ENCODE data around the gene UGT1A1. TPM values are rescaled to one million over a fixed set of nuclear protein-coding genes. Genes with fewer than 3 reads are reported as not detected.

The UGT1A1 gene
- total and polyA plus RNA-seq, 2 donors (not counting 1 experiment from before 2014, with no cell fraction given): not detected

DNA sequence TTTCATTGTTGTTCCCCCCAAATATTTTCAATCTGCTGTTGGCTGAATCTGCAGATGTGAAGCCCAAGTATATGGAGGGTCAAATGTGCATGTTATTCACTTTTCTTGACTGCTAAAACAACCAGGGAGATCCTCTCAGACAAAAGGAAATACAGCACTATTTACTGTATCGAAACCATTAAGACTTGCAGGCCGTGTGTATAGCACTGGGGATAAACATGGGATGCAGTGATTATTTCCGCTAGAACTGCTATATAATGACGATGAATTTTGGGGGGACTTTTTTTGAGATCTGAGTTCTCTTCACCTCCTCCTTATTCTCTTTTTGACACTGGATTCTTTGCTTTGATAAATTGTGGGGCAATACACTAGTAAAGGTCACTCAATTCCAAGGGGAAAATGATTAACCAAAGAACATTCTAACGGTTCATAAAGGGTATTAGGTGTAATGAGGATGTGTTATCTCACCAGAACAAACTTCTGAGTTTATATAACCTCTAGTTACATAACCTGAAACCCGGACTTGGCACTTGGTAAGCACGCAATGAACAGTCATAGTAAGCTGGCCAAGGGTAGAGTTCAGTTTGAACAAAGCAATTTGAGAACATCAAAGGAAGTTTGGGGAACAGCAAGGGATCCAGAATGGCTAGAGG is 3.5 kb upstream of the UGT1A1 start:
- Histone ChIP-seq H3K4me3 (ENCODE audit: control extremely low read depth in 1 of 5, extremely low read depth in 1 of 5, insufficient read depth in 1 of 5, low read depth in 2 of 5, low read length in 4 of 5) (no peak overlapping the region), H3K9me3 (ENCODE audit: control extremely low read depth in 1 of 3, control insufficient read depth in 2 of 3, insufficient read depth in 1 of 3, low read length in 2 of 3) (peaks cover 0 to 7% (median 0%) of the 10 kb centered on the region in 3 donors), H2AFZ (ENCODE audit: insufficient read depth, low read depth, low read length, poor library complexity, severe bottlenecking) (no peak overlapping the region), H3K4me2 (replicated peaks; ENCODE audit: low read depth, low read length, poor library complexity, severe bottlenecking) (no peak overlapping the region), H4K20me1 (ENCODE audit: control insufficient read depth, insufficient read depth, low read length, poor library complexity, severe bottlenecking) (no peaks in the 10 kb centered on the region), H3K27me3 (replicated peaks in 1 of 4; ENCODE audit: control extremely low read depth in 1 of 4, control insufficient read depth in 3 of 4, insufficient read depth in 4 of 4, low read length in 3 of 4) (no peaks in the 10 kb centered on the region), H3K36me3 (replicated peaks in 1 of 2; ENCODE audit: control extremely low read depth in 1 of 2, control insufficient read depth in 1 of 2, extremely low read depth in 1 of 2, insufficient read depth in 2 of 2, low read length in 1 of 2) (no peaks in the 10 kb centered on the region), H3K4me1 (ENCODE audit: control insufficient read depth in 2 of 2, insufficient read depth in 2 of 2, low read length in 2 of 2) (no peaks in the 10 kb centered on the region), H3K9ac (ENCODE audit: low read length) (no peak overlapping the region), H3K79me2 (ENCODE audit: control insufficient read depth, insufficient read depth, low read length) (no peaks in the 10 kb centered on the region), H3K27ac (ENCODE audit: low read length in 2 of 2) (no peak overlapping the region)
- Mint-ChIP-seq H3K27me3 (peaks cover 16% of the 10 kb centered on the region), H3K9me3 (ENCODE audit: insufficient read depth) (no peaks in the 10 kb centered on the region), H3K4me3 (no peak overlapping the region), H3K4me1 (no peaks in the 10 kb centered on the region), H3K27ac (no peak overlapping the region)
- CTCF ChIA-PET: no interaction called here
- intact Hi-C loops (cut with micrococcal nuclease): no loop called here
- 100% methylated on average over 1 of the region's 7 CpGs for WGBS (ENCODE audit: insufficient coverage)
- DNase-seq: no peak
- ATAC-seq (ENCODE audit: low read depth): no peak
- TF ChIP-seq EZH2 (IDR thresholded peaks at IDR 0.05; ENCODE audit: borderline replicate concordance, insufficient read depth, low read depth, low read length, poor library complexity, severe bottlenecking): no peak
- TF ChIP-seq, protein P1, sequence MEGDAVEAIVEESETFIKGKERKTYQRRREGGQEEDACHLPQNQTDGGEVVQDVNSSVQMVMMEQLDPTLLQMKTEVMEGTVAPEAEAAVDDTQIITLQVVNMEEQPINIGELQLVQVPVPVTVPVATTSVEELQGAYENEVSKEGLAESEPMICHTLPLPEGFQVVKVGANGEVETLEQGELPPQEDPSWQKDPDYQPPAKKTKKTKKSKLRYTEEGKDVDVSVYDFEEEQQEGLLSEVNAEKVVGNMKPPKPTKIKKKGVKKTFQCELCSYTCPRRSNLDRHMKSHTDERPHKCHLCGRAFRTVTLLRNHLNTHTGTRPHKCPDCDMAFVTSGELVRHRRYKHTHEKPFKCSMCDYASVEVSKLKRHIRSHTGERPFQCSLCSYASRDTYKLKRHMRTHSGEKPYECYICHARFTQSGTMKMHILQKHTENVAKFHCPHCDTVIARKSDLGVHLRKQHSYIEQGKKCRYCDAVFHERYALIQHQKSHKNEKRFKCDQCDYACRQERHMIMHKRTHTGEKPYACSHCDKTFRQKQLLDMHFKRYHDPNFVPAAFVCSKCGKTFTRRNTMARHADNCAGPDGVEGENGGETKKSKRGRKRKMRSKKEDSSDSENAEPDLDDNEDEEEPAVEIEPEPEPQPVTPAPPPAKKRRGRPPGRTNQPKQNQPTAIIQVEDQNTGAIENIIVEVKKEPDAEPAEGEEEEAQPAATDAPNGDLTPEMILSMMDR (IDR thresholded peaks at IDR 0.05): no peak
- POLR2A ChIA-PET: no interaction called here

DNA sequence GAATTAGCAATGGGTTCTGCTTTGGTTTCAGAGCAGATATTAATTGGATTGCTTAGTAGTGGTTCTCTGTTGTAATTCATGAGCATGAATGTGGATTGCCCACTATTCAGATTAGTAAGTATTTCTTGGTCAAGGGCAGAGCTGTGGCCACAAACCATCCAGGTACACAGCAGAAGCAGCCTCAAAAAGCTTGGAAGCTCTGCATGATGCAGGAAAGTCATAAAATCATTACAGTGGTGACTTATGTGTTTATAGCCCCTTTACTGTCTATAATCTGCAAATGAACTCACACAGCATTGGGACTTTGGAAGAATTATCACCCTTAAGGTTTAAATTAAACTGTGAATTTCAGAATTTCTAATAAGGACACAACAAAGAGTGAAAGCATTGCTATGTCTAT is 1.9 kb upstream of the UGT1A1 start:
- no peak overlapping the region for H3K4me3 Mint-ChIP-seq
- no peaks in the 10 kb centered on the region for H3K4me1 Mint-ChIP-seq
- H3K9ac ChIP-seq (ENCODE audit: low read length): no peak overlapping the region
- no peak overlapping the region for H3K27ac ChIP-seq (ENCODE audit: low read length in 2 of 2)
- H3K4me2 ChIP-seq (replicated peaks; ENCODE audit: low read depth, low read length, poor library complexity, severe bottlenecking): no peak overlapping the region
- no peaks in the 10 kb centered on the region for H3K79me2 ChIP-seq (ENCODE audit: control insufficient read depth, insufficient read depth, low read length)
- no peak overlapping the region for H3K27ac Mint-ChIP-seq
- intact Hi-C loops (cut with micrococcal nuclease): no loop called here
- peaks cover 0 to 7% (median 0%) of the 10 kb centered on the region in 3 donors for H3K9me3 ChIP-seq (ENCODE audit: control extremely low read depth in 1 of 3, control insufficient read depth in 2 of 3, insufficient read depth in 1 of 3, low read length in 2 of 3)
- H4K20me1 ChIP-seq (ENCODE audit: control insufficient read depth, insufficient read depth, low read length, poor library complexity, severe bottlenecking): no peaks in the 10 kb centered on the region
- no peak overlapping the region for H2AFZ ChIP-seq (ENCODE audit: insufficient read depth, low read depth, low read length, poor library complexity, severe bottlenecking)
- no peaks in the 10 kb centered on the region for H3K4me1 ChIP-seq (ENCODE audit: control insufficient read depth in 2 of 2, insufficient read depth in 2 of 2, low read length in 2 of 2)
- H3K4me3 ChIP-seq (ENCODE audit: control extremely low read depth in 1 of 5, extremely low read depth in 1 of 5, insufficient read depth in 1 of 5, low read depth in 2 of 5, low read length in 4 of 5): no peak overlapping the region
- POLR2A ChIA-PET: no interaction called here
- no peaks in the 10 kb centered on the region for H3K9me3 Mint-ChIP-seq (ENCODE audit: insufficient read depth)
- DNase-seq (no peak), ATAC-seq (ENCODE audit: low read depth) (no peak)
- CTCF ChIA-PET: no interaction called here
- H3K36me3 ChIP-seq (replicated peaks in 1 of 2; ENCODE audit: control extremely low read depth in 1 of 2, control insufficient read depth in 1 of 2, extremely low read depth in 1 of 2, insufficient read depth in 2 of 2, low read length in 1 of 2): no peaks in the 10 kb centered on the region
- H3K27me3 ChIP-seq (replicated peaks in 1 of 4; ENCODE audit: control extremely low read depth in 1 of 4, control insufficient read depth in 3 of 4, insufficient read depth in 4 of 4, low read length in 3 of 4): no peaks in the 10 kb centered on the region
- TF ChIP-seq, protein P1 (IDR thresholded peaks at IDR 0.05): no peak
- no peak for TF ChIP-seq EZH2 (IDR thresholded peaks at IDR 0.05; ENCODE audit: borderline replicate concordance, insufficient read depth, low read depth, low read length, poor library complexity, severe bottlenecking)
- peaks cover 20% of the 10 kb centered on the region for H3K27me3 Mint-ChIP-seq
